Measurements from ENCODE around the gene CXCL11. TPM values are rescaled to one million over a fixed set of nuclear protein-coding genes. Genes with fewer than 3 reads are reported as not detected.

Gene CXCL11
- total RNA-seq, 4 donors from 2014 or later = not detected

DNA sequence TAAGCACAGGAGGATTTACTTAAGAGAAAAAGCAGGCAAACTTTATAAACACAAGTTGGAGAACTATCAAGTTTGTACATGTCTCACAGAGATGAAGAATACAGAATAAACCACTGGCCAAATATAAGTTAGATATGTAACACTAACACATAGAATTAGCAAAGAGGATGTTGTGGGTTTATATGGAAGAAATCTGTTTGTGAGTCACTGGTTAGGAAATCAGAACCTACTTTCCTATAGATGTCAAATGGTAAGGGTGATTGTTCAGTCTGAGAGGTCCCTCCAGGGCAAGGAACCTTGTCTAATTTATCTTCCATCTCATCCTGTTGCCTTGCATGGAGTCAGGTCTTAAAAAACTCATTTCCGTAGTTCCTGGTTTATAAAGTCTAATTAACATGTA, 23.9 kb upstream of the CXCL11 start:
- Histone ChIP-seq H3K4me3 (no peak overlapping the region), H3K27ac (no peak overlapping the region), H3K9me3 (no peaks in the 10 kb centered on the region), H3K4me1 (peaks cover 0 to 22% (median 2%) of the 10 kb centered on the region in 4 donors), H3K36me3 (no peaks in the 10 kb centered on the region), H3K27me3 (no peaks in the 10 kb centered on the region)
- intact Hi-C loops (cut with DNase I; ENCODE audit: low total_unique reads) = no loop called here
- DNase-seq = no peak
- in situ Hi-C loops (cut with MboI; ENCODE audit: low pct_ligation_motif_present in 1 of 4, low pct_unique_long_range_greater_than_20kb in 1 of 4, low sequenced_read_pairs in 3 of 4) = loop anchor here in 1 of 4 donors (10.0 kb wide), 1 partner anchor 165 kb away; no protein-coding TSS in a partner anchor
- 40 to 74% methylated on average over 1 of the region's 1 CpG for WGBS, 2 donors (ENCODE audit: low coverage in 1 of 2)
- TF ChIP-seq POLR2A (IDR thresholded peaks at IDR 0.05) (no peak), POLR2AphosphoS5 (IDR thresholded peaks at IDR 0.05) (no peak), EP300 (IDR thresholded peaks at IDR 0.05; ENCODE audit: low read depth) (no peak)
- TF ChIP-seq, protein P1, sequence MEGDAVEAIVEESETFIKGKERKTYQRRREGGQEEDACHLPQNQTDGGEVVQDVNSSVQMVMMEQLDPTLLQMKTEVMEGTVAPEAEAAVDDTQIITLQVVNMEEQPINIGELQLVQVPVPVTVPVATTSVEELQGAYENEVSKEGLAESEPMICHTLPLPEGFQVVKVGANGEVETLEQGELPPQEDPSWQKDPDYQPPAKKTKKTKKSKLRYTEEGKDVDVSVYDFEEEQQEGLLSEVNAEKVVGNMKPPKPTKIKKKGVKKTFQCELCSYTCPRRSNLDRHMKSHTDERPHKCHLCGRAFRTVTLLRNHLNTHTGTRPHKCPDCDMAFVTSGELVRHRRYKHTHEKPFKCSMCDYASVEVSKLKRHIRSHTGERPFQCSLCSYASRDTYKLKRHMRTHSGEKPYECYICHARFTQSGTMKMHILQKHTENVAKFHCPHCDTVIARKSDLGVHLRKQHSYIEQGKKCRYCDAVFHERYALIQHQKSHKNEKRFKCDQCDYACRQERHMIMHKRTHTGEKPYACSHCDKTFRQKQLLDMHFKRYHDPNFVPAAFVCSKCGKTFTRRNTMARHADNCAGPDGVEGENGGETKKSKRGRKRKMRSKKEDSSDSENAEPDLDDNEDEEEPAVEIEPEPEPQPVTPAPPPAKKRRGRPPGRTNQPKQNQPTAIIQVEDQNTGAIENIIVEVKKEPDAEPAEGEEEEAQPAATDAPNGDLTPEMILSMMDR (IDR thresholded peaks at IDR 0.05) = no peak

DNA sequence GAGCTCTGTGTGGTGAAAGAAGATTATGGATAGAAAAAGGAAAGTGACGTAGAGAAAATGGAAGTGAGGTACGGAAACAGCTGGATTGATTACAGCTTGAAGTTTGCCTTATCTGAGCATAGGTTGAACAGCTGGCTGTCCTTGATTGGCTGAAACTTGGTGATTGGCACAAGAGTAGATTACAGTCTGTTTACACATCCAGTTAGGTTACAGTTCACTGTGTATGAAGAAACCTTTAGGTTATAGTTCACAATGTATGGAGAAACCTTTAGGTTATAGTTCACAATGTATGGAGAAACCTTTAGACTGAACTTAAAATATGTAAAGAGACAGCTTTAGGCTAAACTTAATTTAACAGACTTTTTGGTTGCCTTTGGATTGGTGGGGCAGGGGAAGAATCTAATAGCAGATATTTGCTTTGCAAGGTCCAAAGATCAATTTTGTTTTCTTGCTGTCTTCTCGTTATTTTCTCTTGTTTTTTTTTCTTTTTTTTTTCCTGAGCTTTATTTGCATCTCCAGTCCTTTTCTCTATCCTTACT, 23.1 kb upstream of the CXCL11 start:
- in situ Hi-C loops (cut with MboI; ENCODE audit: low pct_ligation_motif_present in 1 of 4, low pct_unique_long_range_greater_than_20kb in 1 of 4, low sequenced_read_pairs in 3 of 4) = no loop called here
- TF ChIP-seq POLR2AphosphoS5 (IDR thresholded peaks at IDR 0.05) = no peak
- TF ChIP-seq POLR2A (IDR thresholded peaks at IDR 0.05) = no peak
- TF ChIP-seq EP300 (IDR thresholded peaks at IDR 0.05; ENCODE audit: low read depth) = no peak
- TF ChIP-seq, protein P1 (IDR thresholded peaks at IDR 0.05) = no peak

DNA sequence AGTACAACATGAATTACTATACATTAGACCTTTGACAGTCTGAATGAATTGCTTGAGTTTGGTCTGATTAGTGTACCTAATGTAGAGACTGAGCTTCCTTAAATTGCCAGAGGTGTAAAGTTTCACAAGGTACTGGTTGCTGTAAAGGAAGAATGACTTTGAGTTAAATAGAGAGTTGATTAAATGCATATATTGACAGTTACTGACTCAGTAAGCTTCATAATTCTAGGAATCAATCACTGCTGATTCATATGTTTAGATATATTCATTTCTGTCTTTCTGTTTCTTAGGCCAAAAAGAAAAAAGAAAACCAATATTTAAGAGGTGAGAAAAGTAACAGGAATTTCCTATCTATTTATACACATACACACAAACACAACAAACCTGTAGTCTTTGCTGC, 22.4 kb upstream of the CXCL11 start:
- TF ChIP-seq POLR2A (IDR thresholded peaks at IDR 0.05) = no peak
- no peak for TF ChIP-seq POLR2AphosphoS5 (IDR thresholded peaks at IDR 0.05)
- TF ChIP-seq EP300 (IDR thresholded peaks at IDR 0.05; ENCODE audit: low read depth) = no peak
- TF ChIP-seq, protein P1 (IDR thresholded peaks at IDR 0.05) = no peak
- in situ Hi-C loops (cut with MboI; ENCODE audit: low pct_ligation_motif_present in 1 of 4, low pct_unique_long_range_greater_than_20kb in 1 of 4, low sequenced_read_pairs in 3 of 4) = no loop called here
- H3K27ac ChIP-seq = no peak overlapping the region
- intact Hi-C loops (cut with DNase I; ENCODE audit: low total_unique reads) = no loop called here
- H3K27me3 ChIP-seq = no peaks in the 10 kb centered on the region
- H3K4me3 ChIP-seq = no peak overlapping the region
- no peak for DNase-seq
- H3K4me1 ChIP-seq = peaks cover 0 to 25% (median 7%) of the 10 kb centered on the region in 4 donors
- no peaks in the 10 kb centered on the region for H3K36me3 ChIP-seq
- H3K9me3 ChIP-seq = no peaks in the 10 kb centered on the region

More for the DNA sequence above, 23.1 kb upstream of the CXCL11 start:
- WGBS, 2 donors (ENCODE audit: low coverage in 1 of 2) = 39 to 44% methylated on average over 3 of the region's 3 CpGs
- intact Hi-C loops (cut with DNase I; ENCODE audit: low total_unique reads) = no loop called here
- H3K27me3 ChIP-seq = no peaks in the 10 kb centered on the region
- H3K27ac ChIP-seq = no peak overlapping the region
- no peak overlapping the region for H3K4me3 ChIP-seq
- H3K36me3 ChIP-seq = no peaks in the 10 kb centered on the region
- peaks cover 0 to 25% (median 5%) of the 10 kb centered on the region in 4 donors for H3K4me1 ChIP-seq
- no peak for DNase-seq
- no peaks in the 10 kb centered on the region for H3K9me3 ChIP-seq

DNA sequence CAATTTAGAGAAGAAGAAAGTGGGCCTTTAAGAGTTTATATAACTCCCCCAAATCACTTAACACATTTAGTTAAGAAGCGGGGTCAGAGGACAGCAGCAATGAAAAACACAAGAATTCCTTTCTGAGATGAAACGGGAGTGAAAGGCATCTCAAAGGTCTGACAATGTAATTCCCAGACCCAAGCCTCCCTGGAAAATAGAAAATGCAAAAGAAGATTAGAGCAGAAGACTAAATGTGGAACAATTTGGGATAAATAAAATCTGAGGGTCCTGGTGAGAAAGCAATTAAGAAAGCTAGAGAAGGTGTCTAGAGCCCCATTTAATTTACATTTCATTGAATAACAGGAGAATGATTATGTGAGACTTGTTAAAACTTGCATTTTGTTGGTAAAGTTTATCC, 19.6 kb upstream of the CXCL11 start:
- no peak for TF ChIP-seq POLR2AphosphoS5 (IDR thresholded peaks at IDR 0.05)
- TF ChIP-seq EP300 (IDR thresholded peaks at IDR 0.05; ENCODE audit: low read depth) = no peak
- no peak for TF ChIP-seq POLR2A (IDR thresholded peaks at IDR 0.05)
- TF ChIP-seq, protein P1 (IDR thresholded peaks at IDR 0.05) = no peak
- no peak for DNase-seq
- Histone ChIP-seq H3K9me3 (no peaks in the 10 kb centered on the region), H3K4me3 (no peak overlapping the region), H3K27ac (peak overlapping the region in 1 of 4 donors; percentile 52), H3K36me3 (no peaks in the 10 kb centered on the region), H3K4me1 (peaks cover 0 to 23% (median 7%) of the 10 kb centered on the region in 4 donors), H3K27me3 (no peaks in the 10 kb centered on the region)
- 77% methylated on average over 2 of the region's 2 CpGs; no CpG with 5 or more reads in 1 of the 2 donors for WGBS, 2 donors (ENCODE audit: low coverage in 1 of 2)
- in situ Hi-C loops (cut with MboI; ENCODE audit: low pct_ligation_motif_present in 1 of 4, low pct_unique_long_range_greater_than_20kb in 1 of 4, low sequenced_read_pairs in 3 of 4) = no loop called here
- intact Hi-C loops (cut with DNase I; ENCODE audit: low total_unique reads) = no loop called here

Measured in transverse colon (tissue), 4 donors.